GM03348 (cell line): ENCODE data around the gene CCDC40.
A peak's percentile ranks its signal among the peaks of the same experiment; 100 is the strongest.
"Not testable (repeated sequence)": the region's sequence is repeated elsewhere in the genome, so short reads cannot be mapped to it uniquely, and the experiment has no call there.

Experiments
- DNase-seq: peaks from one replicate; pipeline ENCODE4 v3.0.0; 2012; ENCODE audit warnings: low spot score

The CCDC40 gene

GRCh38 chr17:80083136-80083661 is 46.8 kb downstream of the CCDC40 start:
- DNase-seq: no peak

- DNase-seq: no peak
These were observed 48.3 kb downstream of the CCDC40 start for GRCh38 chr17:80084773-80085172.

DNA sequence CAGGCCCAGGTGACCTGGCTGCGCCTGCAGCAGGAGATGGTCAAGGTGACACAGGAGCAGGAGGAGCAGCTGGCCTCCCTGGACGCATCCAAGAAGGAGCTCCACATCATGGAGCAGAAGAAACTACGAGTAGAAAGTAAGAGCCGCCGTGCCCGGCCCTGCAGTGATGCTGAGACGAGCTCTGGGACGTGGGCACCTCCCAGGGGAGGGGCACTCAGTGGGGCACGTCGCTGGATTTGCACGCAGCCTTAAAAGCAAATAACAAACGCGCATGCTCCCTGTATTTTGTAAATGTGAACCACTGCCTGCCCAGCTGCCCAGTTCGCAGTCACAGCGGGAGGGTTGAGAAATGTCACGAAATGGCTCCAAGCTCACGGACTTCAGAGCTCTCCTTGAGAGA is 49.6 kb downstream of the CCDC40 start:
- no peak for DNase-seq

DNA sequence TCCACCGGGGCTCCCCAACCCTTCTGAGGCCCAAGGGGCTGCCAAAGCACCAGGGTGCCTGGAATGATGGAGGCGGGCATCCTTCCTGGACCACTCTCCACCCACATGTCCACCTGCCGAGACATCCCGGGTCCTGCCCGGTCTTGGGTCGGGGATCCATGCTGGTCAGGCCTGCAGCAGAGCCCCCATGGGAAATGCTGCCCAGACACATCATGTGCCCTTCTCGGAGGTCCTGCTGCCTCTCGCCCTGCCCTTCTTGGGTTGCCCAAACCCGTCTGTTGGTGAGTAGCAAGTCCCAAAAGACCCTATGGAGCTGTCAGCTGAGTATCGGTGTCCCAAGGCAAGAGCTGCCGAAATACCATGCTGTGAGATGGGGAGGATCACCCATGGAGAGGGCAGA is 50.2 kb downstream of the CCDC40 start:
- DNase-seq: no peak

- DNase-seq: no peak
These were observed 51.2 kb downstream of the CCDC40 start for GRCh38 chr17:80087346-80088265.

GRCh38 chr17:80089762-80090161 is 53.3 kb downstream of the CCDC40 start:
- no peak for DNase-seq

GRCh38 chr17:80090164-80090563 is 53.7 kb downstream of the CCDC40 start:
- not testable (repeated sequence) for DNase-seq

GRCh38 chr17:80091376-80091775 is 54.9 kb downstream of the CCDC40 start:
- no peak for DNase-seq

- no peak for DNase-seq
These were observed 56.5 kb downstream of the CCDC40 start for GRCh38 chr17:80092959-80093358.

- DNase-seq: no peak
These were observed 58.8 kb downstream of the CCDC40 start for GRCh38 chr17:80095038-80095843.

- no peak for DNase-seq
These were observed 59.5 kb downstream of the CCDC40 start for GRCh38 chr17:80095844-80096475.

GRCh38 chr17:80096561-80097021 is 60.1 kb downstream of the CCDC40 start:
- DNase-seq: no peak

DNA sequence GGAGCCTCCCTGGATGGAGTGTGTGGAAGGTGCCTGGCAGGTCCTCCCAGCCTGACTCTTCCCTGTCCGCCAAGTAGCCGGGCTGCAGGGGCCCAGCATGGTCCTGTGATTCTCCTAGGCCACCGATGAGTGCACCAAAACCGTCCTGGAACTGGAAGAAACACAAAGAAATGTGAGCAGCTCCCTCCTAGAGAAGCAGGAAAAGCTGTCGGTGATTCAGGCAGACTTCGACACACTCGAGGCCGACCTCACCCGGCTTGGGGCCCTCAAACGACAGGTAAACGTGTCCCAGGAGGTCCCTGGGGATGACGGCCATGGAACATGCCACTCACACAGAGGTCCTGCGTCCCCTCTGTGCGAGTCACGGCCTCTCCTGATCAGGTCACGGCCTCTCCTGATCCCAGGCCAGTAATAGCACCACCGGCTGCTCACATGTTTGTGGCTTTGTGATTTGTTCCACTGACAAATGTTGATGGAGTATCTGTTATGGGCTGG is 60.7 kb downstream of the CCDC40 start:
- no peak for DNase-seq

DNA sequence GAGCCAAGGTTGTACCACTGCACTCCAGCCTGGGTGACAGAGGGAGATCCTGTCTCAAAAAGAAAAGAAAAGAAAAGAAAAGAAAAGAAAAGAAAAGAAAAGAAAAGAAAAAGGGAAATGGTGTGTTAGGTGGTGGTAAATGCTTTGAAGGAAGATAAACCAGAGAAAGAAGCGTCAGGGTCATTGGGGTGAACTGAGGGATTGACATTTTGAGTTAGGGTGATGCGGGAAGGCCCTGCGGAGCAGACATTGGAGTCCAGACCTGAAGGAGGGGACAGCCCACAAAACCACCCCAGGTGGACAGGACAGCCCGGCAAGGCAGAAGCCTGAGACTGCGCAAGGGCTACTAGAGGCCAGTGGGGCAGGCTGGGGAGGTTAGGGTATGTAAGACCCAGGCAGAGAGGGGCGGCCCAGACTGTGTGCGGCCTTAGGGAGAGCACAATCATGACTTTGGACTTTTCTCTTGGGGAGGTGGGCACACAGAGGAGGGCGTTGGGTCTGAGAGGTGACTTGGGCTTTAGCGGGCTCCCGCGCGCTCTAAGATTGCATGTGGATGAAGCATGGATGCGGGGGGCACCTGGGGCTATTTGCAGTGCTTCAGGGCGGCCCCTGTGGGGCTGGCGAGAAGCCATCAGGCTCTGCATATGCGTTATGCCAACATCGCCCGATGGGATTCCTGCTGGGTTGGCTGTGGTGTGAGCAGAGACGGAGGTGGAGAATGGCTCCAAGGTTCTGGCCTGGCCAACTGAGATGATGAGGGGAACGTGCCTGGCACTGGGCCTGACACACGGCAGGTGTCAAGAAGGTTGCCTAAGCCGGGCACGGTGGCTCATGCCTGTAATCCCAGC is 61.6 kb downstream of the CCDC40 start:
- no peak for DNase-seq

DNA sequence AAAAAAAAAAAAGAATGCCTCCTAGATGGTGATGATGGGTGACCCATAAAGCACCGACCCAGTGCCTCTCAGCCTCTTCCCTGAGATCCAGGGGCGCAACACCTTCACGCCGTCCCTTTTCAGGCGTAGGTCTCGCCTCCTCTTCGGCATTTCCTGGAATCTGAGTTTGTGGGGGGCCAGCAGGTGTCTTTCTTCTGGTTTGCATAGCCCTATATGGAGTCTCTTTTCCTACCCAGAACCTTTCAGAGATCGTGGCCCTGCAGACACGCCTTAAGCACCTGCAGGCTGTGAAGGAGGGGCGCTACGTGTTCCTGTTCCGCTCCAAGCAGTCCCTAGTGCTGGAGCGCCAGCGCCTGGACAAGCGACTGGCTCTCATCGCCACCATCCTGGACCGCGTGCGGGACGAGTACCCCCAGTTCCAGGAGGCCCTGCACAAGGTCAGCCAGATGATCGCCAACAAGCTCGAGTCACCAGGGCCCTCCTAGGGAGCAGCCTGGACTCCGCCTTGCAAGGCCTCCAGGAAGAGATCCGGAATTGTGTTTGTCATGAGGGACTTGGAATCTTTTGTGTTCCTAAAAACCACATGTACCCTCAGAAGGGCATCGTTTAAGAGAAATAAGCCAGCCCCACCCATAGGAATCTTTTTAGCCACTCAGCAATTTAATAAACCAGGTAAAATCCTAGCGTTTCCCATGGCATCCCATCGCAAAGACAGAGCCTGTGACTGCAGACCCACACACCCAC is 63.0 kb downstream of the CCDC40 start:
- DNase-seq: no peak

GRCh38 chr17:80100035-80100323 is 63.5 kb downstream of the CCDC40 start:
- no peak for DNase-seq

- peak; percentile 100 for DNase-seq
These were observed 64.8 kb downstream of the CCDC40 start, which contains the start of gene GAA for GRCh38 chr17:80101011-80101945. TSS of gene GAA (plus strand) at chr17:80101581. CDS start at chr17:80104587, 3,006 bp downstream.

DNA sequence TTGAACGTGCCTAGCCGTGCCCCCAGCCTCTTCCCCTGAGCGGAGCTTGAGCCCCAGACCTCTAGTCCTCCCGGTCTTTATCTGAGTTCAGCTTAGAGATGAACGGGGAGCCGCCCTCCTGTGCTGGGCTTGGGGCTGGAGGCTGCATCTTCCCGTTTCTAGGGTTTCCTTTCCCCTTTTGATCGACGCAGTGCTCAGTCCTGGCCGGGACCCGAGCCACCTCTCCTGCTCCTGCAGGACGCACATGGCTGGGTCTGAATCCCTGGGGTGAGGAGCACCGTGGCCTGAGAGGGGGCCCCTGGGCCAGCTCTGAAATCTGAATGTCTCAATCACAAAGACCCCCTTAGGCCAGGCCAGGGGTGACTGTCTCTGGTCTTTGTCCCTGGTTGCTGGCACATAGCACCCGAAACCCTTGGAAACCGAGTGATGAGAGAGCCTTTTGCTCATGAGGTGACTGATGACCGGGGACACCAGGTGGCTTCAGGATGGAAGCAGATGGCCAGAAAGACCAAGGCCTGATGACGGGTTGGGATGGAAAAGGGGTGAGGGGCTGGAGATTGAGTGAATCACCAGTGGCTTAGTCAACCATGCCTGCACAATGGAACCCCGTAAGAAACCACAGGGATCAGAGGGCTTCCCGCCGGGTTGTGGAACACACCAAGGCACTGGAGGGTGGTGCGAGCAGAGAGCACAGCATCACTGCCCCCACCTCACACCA is 65.7 kb downstream of the CCDC40 start:
- DNase-seq: peak; percentile 54
